GM21786 (cell line): Measurements from ENCODE around the gene KIAA0753.

Source experiments
- ATAC-seq: cut with Tn5 transposase; IDR thresholded peaks from one replicate; pipeline ENCODE4 v1.9.1; 2021; ENCODE audit not compliant: unreplicated experiment

Gene KIAA0753

DNA sequence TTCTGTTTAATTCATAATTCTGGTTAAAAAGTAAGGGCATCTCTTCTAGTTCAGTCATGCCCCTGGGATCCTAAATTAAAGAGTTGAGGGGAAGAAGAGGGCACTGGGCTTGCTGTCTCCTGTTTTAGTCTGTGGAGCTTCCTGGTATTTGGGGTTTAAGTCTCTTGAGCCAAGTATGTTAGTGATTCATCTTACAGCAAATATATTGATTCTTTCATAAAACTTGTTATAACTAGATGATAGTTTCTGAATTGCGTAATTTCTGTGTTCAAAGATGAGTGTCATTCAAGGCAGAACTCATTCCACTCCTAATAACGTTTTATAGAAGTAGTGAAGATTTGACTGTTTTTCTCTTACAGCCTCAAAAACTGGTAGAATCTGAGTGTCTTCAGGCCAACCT lies 2.1 kb upstream of the KIAA0753 start:
- ATAC-seq: no peak

DNA sequence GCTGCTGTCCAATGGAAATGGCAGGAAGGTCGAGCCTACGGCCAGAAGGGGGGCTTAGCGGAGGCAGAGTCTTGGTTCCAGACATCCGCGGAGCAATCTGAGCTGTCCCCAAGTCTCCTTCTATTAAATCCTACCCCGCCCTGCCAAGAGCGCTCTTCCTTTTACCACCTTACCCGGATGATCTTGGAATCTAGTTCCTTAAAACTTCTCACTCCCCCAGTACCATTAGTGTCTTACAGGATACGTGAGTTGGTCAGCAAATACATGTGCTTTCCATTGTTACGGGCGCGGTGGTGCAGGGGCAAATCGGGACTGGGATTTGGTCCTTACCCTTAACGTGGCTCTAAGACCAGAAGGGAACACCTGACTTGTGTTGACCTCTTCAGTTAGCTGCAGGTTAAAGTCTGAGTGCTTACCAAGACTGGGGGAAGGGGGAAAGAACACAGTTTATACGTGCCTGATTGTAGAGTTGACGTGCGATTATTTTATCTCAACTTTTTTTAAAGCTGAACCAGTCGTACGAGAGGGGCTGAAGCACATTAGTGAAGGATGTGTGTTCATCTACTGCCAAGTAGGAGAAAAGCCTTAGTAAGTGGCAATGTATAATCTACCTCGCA lies 844 bp upstream of the KIAA0753 start:
- ATAC-seq: no peak

DNA sequence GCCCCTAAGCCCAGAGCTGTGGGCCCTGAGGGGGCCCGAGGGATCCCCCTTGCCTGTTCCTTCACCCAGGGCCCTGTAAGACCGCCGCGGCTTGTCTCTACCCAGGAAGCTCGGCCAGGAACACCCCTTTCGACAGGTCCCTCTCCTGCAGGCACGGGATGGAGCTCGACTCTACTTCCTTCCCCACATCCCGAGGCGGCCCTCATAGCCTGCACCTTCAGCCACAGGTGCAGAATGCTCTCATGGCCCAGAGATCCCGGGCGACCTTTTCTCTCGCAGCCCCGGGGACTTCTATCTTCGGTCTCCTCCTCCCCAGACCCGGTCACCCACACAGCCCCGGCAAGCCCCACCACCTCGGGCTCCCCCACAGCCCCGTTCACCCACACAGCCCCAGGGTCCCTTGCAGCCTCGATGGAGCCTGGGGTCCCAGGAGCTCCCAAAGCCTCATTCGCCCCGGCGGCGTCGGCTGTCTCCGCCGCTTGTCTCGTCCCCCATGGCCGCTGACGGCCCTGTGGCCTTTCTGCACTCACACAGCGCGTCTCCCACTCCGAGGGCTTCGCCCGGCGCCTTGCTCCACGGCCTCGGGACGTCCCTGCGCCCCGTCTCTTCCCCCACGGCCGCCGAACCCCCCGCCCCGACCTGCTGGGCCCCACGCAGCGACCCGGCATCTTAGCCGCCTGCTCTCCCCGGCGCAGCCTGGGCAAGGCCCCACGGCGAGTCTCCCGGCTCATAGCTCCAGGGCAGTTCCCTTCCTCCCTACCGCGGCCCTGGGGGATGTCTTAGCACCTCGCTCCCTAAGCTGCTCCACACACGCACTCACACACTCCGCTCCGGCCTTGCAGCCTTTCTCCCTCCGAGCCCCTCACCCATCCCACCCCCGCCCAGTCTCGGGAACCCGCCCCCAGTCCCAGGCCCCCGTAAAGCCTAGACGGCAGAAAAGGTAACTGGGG lies 650 bp downstream of the KIAA0753 start:
- no peak for ATAC-seq

DNA sequence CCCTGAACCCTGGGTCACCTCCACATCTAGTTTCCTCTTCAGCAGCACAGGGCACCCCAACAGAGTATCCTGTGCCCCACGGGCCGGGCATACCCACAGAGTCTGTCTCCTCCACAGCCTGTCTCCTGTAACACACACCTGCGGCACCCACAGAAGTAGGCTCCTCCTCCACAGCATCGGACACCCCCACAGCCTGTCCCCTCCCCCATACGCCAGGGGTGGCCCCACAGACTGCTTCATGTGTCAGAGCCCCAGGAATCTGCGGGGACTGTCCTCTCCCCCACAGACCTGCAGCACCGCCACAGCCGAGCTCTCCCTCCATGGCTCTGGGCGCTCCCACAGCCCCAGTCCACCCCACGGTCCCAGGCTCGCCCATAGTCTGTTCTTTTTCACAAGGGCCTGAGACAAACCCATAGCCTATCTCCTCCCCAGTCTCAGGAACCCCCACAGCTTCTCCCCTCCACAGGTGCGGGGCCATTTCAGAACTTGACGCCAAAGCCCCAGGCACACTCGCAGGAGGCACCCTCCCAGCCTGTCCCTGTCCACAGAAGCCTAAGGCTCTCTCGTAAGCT lies 1.4 kb downstream of the KIAA0753 start:
- no peak for ATAC-seq

DNA sequence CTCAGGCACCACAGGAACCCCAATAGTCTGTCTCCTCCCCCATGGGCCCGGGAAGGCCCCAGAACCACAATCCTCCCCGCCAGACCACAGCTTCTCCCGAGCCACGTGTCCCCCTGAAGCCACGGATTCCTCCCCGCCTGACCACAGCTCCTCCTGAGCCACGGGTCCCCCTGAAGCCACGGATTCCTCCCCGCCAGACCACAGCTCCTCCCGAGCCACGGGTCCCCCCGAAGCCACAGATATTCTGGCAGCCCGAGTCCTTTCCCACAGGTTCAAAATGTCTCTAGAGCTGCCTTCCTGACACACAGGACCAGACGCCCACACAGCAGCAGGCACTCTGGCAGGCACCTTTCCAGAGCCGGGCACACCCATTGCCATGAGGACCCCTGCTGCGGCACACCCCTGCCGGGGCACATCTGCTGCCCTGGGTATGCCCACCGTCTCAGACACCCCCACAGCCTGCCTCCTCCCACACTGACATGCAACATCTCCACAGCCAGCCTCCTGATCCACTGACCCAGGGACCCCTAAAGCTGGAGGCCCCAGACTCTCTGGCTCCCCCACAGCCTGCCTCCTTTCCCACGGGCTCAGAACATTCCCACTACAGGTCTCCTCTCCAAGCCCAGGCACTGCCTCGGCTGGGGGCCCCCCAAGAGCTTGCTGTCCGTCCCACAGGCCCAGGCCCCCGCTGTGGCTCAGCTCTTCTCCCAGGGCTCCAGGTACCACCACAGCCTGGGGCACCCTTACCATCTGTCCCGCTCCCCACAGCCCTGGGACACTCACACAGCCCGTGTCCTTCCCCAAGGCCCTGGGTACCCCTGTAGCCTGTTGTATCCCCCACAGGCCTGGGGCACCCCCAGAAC lies 2.2 kb downstream of the KIAA0753 start:
- no peak for ATAC-seq

DNA sequence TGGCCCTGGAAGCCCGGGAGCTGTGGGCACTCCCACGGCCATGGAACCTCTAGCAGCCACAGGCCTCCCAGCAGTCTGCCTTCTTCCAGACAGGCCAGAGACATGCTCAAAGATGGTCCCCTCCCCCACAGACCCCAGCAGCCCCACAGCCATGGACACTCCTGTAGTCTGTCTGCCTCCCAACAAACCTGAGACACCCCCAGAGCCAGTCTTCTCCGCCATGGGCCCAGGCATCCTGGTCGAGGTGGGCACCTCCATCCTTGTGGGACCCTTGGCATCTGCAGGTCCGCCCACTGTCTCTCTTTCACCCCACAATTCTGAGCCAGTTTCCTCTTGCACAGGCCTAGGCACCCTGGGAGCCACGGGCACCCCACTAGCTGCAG lies 3.1 kb downstream of the KIAA0753 start:
- ATAC-seq: no peak

DNA sequence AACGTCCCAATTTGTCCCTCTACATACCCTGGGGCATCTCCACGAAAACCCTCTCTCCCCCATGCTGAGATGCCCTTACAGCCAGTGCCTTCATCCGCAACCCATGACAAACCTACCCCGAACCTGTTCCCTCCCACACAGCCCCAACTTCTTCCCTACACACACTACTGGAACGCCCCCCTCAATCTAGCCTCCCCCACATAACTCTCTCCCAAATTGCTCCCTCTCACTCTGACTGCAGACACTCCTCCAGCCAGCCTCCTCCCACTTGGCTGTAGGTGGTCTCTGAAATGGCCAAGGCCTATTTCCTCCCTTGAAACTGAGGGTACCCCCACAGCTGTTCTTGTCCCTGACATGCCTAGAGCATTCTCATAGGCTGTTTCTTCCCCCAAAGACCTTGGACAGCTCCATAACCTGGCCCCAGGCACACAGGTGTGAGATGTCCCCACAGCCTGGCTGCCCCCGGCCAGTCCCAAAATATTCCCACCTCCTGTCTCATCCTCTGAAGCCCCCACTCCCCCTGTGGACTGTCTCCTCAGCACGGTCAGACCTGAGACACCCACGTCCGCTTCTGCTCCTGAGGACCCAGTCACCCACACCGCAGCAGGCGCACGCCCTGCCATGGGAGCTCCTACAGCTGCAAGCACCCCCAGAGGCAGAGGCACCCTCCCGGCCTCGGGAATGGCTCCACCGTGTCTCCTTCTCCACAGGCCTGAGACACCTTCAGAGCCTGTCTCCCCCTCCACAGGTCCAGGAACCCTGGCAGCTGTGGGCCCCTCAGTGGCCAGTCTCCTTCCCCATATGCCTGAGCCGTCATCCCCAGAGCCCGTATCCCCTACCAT lies 3.7 kb downstream of the KIAA0753 start:
- no peak for ATAC-seq

DNA sequence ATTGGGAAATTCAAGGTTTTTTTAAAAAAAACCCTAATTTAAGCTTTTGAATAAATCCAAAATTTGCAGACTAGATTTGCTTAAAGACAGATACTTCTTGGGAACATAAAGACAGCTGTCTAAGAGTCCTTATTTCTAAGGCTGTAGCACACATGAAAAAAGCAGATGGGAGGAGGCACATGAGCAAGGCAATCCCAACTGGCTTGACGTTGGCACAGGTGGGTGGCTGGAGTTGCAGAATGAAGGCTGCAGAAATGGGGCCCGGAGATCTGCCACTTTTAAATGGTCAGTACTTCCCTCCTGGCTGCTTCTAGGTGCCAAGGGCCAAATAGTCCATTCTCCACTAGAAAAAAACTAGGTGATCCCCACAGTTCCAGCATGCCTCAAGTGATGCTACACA lies 4.4 kb downstream of the KIAA0753 start:
- no peak for ATAC-seq

DNA sequence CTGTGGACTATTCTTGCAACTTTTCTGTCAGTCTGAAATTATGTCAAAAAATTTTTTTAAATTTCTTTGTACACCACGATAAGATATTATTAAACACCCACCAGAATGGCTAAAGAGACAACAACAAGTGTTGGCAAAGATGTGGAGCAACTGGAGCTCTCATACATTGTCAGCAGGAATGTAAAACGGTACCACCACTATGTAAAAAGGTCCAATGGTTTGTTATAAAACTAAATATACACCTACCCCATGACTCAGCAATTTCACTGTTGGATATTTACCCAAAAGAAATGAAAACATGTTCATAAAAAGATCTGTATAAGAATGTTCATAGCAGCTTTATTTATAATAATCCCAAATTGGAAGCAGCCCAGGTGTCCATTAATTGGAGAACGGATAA lies 7.2 kb downstream of the KIAA0753 start:
- no peak for ATAC-seq

DNA sequence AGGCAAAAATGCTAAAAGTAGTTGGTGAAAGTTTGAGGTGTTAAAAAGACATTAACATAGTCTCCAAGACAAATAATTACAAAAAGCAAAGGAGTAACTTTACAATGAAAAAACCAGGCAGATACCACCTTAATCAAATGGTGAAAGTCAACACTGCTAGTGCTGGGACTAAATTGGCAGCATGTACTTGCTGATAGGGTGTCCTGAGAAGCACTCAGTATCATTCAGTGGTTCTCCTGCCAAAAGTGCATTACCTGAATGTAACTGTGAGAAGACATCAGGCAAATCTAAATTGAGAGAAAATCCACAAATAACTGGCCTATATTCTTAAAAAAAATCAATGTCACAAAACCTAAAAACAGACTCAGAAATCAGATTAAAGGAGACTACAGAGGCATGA lies 8.0 kb downstream of the KIAA0753 start:
- no peak for ATAC-seq

DNA sequence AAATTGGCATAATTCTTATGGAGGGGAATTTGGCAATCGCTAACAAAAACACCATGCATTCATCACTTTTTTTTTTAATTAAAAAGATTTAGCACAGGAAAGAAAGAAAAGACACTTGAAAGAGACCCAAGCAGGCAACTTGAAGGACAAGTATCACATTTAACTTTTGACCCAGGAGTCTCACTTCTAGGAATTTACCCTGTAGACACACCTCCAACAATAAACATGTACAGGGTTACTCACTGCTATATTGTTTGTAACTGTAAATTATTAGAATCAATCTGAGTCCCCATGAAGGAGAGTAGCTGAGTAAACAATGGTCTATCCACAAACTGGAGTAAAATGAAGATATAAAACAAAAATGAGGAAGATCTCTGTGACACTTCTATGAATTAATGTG lies 10.1 kb downstream of the KIAA0753 start:
- ATAC-seq: no peak

DNA sequence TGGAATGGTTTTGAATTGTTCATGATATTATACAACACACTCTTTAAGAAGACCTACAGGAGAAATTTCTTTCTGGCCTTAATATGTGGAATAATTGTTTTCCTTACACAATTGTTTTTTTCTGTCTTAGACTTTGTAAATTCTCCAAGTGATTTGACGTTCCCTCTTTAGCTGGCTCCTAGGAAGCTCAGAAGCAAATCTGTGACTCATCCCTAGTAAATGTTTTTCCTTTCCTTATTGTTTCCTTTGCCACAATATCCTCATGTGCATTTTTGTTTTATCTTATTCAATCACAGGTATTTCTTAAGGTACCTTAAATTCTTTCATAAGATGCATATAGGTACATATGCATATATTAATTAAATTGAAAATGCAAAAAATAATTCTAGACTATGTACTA lies 13.5 kb downstream of the KIAA0753 start:
- ATAC-seq: no peak

DNA sequence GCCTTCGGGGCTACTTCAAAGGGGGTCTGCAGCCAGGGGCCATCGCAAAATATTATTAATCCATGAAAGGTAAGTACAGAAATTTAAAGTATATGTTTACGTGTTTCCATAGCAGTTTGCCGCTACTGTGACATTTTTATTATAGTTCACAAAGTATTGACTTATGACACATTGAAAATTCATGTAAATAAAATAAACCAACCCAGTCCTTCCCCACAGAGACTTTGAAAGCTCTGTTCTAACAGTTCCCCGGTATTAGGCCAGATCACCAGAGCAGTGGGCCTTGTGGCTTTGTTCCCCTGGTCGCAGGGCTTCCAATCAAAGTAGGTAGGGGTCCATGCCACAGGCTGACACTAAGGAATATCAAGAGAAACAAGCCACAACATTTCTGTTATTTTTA lies 13.9 kb downstream of the KIAA0753 start:
- ATAC-seq: no peak

DNA sequence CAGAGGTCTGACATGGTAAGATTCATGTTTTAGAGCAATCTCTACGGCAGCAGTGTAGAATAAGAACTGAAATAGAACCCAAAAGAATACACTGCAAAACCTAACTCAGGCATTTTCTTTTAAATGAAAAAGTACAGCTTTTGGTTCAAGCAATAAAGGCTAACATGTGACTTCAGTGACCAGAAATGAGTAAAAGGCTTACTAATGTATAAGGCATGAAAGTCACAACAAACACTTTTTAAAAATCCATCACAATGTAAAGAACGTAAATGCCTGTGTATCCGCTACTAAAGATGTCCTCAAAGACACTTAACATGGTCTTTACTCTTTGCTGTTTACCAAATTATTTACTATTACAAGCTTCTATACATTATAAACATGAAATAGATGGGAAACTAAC lies 16.6 kb downstream of the KIAA0753 start:
- no peak for ATAC-seq

DNA sequence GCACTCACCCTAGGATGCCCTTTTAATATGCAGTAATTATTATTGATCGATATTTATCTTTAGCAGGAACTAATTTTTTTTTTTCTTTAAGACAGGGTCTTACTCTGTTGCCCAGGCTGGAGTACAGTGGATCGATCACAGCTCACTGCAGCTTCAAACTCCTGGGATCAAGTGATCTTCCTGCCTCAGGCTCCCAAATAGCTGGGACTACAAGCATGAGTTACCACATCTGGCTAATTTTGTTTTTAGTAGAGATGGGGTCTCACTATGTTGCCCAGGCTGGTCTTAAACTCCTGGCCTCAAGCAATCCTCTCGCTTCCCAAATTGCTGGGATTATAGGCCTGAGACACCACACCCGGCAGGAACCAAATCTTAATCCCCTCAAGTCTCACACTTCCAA lies 29.3 kb downstream of the KIAA0753 start:
- ATAC-seq: no peak

DNA sequence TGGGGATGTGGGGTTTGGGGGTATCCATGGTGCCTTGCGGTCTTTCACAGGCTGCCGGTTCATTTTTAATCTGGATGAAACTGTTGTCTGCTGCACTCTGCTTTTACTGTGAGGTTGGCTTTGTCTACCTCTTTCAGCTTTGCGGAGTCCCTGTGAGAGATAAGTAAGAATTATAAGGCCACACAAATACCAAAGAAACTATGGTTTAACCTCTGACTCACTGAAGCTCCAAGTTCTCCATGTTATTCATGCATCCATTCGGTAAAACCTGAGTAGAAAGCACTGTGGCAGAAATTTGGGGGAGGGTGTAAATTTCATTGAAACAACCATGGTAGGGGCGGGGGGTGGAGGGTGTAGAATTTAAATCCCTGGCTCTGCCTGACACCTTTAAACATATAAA lies 30.5 kb downstream of the KIAA0753 start:
- ATAC-seq: no peak

DNA sequence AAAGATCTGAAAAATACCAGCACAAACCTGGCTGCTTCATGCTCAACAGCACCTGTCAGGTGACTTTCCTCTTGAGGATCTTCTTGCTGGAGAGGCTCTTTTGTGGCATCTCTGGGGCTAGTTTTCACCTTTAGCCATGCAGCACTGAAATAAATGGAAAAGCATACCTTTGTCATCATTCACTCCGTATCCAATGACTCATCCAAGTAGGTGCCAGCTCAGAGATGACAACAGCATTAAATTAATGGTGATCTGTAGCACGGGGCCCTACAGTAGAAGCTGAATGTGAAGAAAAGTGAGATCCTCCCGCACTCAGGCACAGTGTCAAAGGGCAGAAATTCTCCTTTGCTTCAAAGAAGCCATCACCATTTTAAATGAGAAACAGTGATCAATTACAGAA lies 32.2 kb downstream of the KIAA0753 start:
- no peak for ATAC-seq

DNA sequence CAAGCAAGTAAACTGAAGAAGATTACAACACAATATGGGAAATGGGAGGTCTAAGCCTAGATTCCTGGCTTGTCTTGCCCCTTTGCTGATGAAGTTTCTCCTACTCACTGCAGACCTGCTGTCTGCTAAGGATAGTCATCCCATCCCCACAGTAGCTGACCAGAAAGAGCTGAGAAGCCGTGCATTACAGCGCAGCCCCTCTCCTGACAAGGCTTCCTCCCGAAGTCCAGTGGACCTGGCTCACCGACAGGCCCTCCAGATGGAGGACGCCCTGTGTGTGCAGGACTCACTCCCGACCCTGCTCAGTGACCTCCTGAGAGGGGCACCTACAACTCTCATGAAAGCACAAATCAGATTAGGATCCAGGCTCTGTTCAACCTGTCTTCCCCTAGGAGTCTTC lies 35.4 kb downstream of the KIAA0753 start:
- no peak for ATAC-seq

DNA sequence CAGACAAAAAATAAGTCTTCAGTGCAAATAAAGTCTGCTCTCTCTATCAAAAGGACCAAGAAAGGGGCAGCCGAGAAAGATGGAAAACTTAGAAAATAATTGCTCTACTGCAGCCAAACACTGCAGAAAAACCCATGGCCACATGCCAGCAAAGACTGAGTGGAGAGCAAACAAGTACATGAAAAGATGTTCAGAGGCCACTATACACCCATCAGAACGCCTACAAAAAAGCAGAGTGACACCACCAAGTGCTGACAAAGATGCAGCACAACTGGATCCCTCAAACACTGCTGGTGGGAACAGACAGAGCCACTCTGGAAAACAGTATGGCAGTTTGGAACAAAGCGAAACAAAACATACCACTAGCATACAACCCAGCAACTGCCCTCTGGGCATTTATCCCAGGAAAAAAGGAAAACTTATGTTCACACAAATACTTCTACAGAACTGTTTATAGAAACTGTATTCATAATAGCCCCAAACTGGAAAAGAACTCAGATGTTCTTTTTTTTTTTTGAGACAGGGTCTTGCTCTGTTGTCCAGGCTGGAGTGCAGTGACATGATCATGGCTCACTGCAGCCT lies 36.7 kb downstream of the KIAA0753 start:
- ATAC-seq: no peak

DNA sequence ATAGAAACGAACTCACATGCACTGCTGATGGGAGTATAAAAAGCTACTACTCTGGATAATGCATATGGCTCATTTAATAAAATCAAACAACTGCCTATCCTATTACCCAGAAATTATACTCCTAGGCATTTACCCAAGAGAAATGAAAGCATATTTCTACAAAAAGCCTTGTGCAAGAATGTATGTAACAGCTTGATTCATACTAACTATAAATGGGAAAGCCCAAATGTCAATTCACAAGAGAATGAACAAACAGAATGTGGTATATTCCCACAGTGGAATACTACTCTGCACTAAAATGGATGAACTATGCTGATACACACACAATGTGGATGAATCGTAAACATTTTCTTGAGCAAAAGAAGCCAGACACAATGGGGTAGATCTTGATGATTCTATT lies 38.4 kb downstream of the KIAA0753 start:
- no peak for ATAC-seq
